HG03280 (cell line): Measurements from ENCODE around the gene TACR1.
"Not testable (repeated sequence)": the region's sequence is repeated elsewhere in the genome, so short reads cannot be mapped to it uniquely, and the experiment has no call there.

Source experiments
- ATAC-seq: cut with Tn5 transposase; IDR thresholded peaks from one replicate; pipeline ENCODE4 v1.9.1; 2021; ENCODE audit warnings: mild to moderate bottlenecking, moderate library complexity; ENCODE audit not compliant: unreplicated experiment

The TACR1 gene

GRCh38 chr2:75199428-75200011 is at the start of gene TACR1:
TACR1 (minus strand) TSS chr2:75199520; CDS start chr2:75198934, 586 bp downstream.
- peak; percentile 44 for ATAC-seq

- ATAC-seq = not testable (repeated sequence)
Observed at GRCh38 chr2:75248581-75248980, 49.3 kb upstream of the TACR1 start.

- ATAC-seq = no peak
Observed at GRCh38 chr2:75246441-75247167, 47.3 kb upstream of the TACR1 start.

- ATAC-seq = no peak
Observed at GRCh38 chr2:75243219-75243618, 43.9 kb upstream of the TACR1 start.

GRCh38 chr2:75241696-75242095 is 42.4 kb upstream of the TACR1 start:
- ATAC-seq = peak; percentile 51

- ATAC-seq = no peak
Observed at GRCh38 chr2:75238670-75239330, 39.5 kb upstream of the TACR1 start.

- ATAC-seq = no peak
Observed at GRCh38 chr2:75237296-75237695, 38.0 kb upstream of the TACR1 start.

- ATAC-seq = no peak
Observed at GRCh38 chr2:75233965-75234364, 34.6 kb upstream of the TACR1 start.

- ATAC-seq = no peak
Observed at GRCh38 chr2:75226617-75227016, 27.3 kb upstream of the TACR1 start.

GRCh38 chr2:75226099-75226498 is 26.8 kb upstream of the TACR1 start:
- no peak for ATAC-seq

GRCh38 chr2:75224636-75225094 is 25.3 kb upstream of the TACR1 start:
- ATAC-seq = no peak

- no peak for ATAC-seq
Observed at GRCh38 chr2:75222527-75222926, 23.2 kb upstream of the TACR1 start.

GRCh38 chr2:75221862-75222261 is 22.5 kb upstream of the TACR1 start:
- no peak for ATAC-seq

GRCh38 chr2:75219213-75219612 is 19.9 kb upstream of the TACR1 start:
- not testable (repeated sequence) for ATAC-seq

- no peak for ATAC-seq
Observed at GRCh38 chr2:75211266-75211770, 12.0 kb upstream of the TACR1 start.

- ATAC-seq = no peak
Observed at GRCh38 chr2:75210409-75210808, 11.1 kb upstream of the TACR1 start.

GRCh38 chr2:75208738-75209137 is 9.4 kb upstream of the TACR1 start:
- ATAC-seq = no peak

GRCh38 chr2:75204833-75205232 is 5.5 kb upstream of the TACR1 start:
- ATAC-seq = no peak

- ATAC-seq = no peak
Observed at GRCh38 chr2:75202359-75202758, 3.0 kb upstream of the TACR1 start.

- no peak for ATAC-seq
Observed at GRCh38 chr2:75200140-75201096, 1.1 kb upstream of the TACR1 start.
